ENCODE measurements around the gene ZNF26.

The ZNF26 gene

GRCh38 chr12:133063556-133063955 is 77.4 kb downstream of the ZNF26 start:
- no peak for DNase-seq

- DNase-seq, result no peak
Measured at GRCh38 chr12:133073836-133074235, 87.7 kb downstream of the ZNF26 start.
